GM23248 (cell line): ENCODE measurements around the gene PLEK.

Experiments
- EZH2 ChIP-seq: fragments of 200-600 bp; sonication (generic); IDR thresholded peaks from 2 replicates; pipeline ENCODE4 v1.6.1; 2018; ENCODE audit warnings: antibody characterized with exemption, mild to moderate bottlenecking; ENCODE audit not compliant: insufficient read depth, poor library complexity, severe bottlenecking
- EZH2phosphoT487 ChIP-seq: fragments of 200-600 bp; sonication (generic); IDR thresholded peaks from 2 replicates; pipeline ENCODE4 v1.6.1; 2018; ENCODE audit warnings: antibody characterized with exemption, moderate library complexity, mild to moderate bottlenecking, low read depth; ENCODE audit not compliant: insufficient read depth

- TF ChIP-seq EZH2phosphoT487 (no peak), EZH2 (no peak)
These were observed 26.0 kb downstream of the PLEK start for GRCh38 chr2:68391099-68391498.
